Neural cell (in vitro differentiated cells): ENCODE data around the gene SRPX. TPM values are rescaled to one million over a fixed set of nuclear protein-coding genes. Genes with fewer than 3 reads are reported as not detected.

Experiments
- H2AFZ ChIP-seq: fragments of 200-600, 300-800 bp; sonication (generic), shearing (Covaris generic); 2 replicates; pipeline ENCODE4 v1.6.0; 2014; ENCODE audit warnings: low read depth, mild to moderate bottlenecking, antibody characterized with exemption, low read length, moderate library complexity
- H3F3A ChIP-seq: fragments of 200-600 bp; shearing (Covaris generic); 2 replicates; pipeline ENCODE4 v1.6.1; 2016; ENCODE audit warnings: mild to moderate bottlenecking, moderate library complexity, mixed read lengths, antibody characterized with exemption, low read length; ENCODE audit not compliant: insufficient read depth, poor library complexity, severe bottlenecking
- H3K27ac ChIP-seq: fragments of 200-600, 300-800 bp; sonication (generic), shearing (Covaris generic); 2 replicates; pipeline ENCODE4 v1.5.1; 2014; ENCODE audit warnings: mild to moderate bottlenecking, low read length, moderate library complexity
- H3K27me3 ChIP-seq: fragments of 300-800, 200-600 bp; sonication (generic), shearing (Covaris generic); 2 replicates; pipeline ENCODE4 v1.6.0; 2014; ENCODE audit warnings: mild to moderate bottlenecking, low read depth, low read length, moderate library complexity; ENCODE audit not compliant: insufficient read depth
- H3K36me3 ChIP-seq: fragments of 300-800, 200-600 bp; sonication (generic), shearing (Covaris generic); 2 replicates; pipeline ENCODE4 v1.5.1; 2014; ENCODE audit warnings: mild to moderate bottlenecking, antibody characterized with exemption, low read length, moderate library complexity; ENCODE audit not compliant: insufficient read depth
- H3K4me2 ChIP-seq: fragments of 300-800, 200-600 bp; sonication (generic), shearing (Covaris generic); 2 replicates; pipeline ENCODE4 v1.6.0; 2014; ENCODE audit warnings: mild to moderate bottlenecking, low read length
- H3K4me3 ChIP-seq: fragments of 300-800, 200-600 bp; sonication (generic), shearing (Covaris generic); 2 replicates; pipeline ENCODE4 v1.5.1; 2014; ENCODE audit warnings: mild to moderate bottlenecking, low read length, moderate library complexity
- H3K79me2 ChIP-seq: fragments of 200-600 bp; shearing (Covaris generic); replicated peaks from 2 replicates; pipeline ENCODE4 v1.6.0; 2014; ENCODE audit warnings: mild to moderate bottlenecking, low read length, moderate library complexity; ENCODE audit not compliant: insufficient read depth
- H3K9ac ChIP-seq: fragments of 300-800, 200-600 bp; sonication (generic), shearing (Covaris generic); 2 replicates; pipeline ENCODE4 v1.6.1; 2016; ENCODE audit warnings: mild to moderate bottlenecking, low read length, mixed read lengths
- H3K9me2 ChIP-seq: fragments of 200-600 bp; shearing (Covaris generic); 2 replicates; pipeline ENCODE4 v1.6.1; 2016; ENCODE audit warnings: mild to moderate bottlenecking, low read length, mixed read lengths; ENCODE audit not compliant: insufficient read depth
- H3K9me3 ChIP-seq: fragments of 200-600, 300-800 bp; sonication (generic), shearing (Covaris generic); 2 replicates; pipeline ENCODE4 v1.6.1; 2016; ENCODE audit warnings: mild to moderate bottlenecking, mixed run types, low read length, moderate library complexity, mixed read lengths
- H4K20me1 ChIP-seq: fragments of 200-600 bp; shearing (Covaris generic); 2 replicates; pipeline ENCODE4 v1.6.1; 2016; ENCODE audit warnings: mild to moderate bottlenecking, mixed run types; ENCODE audit not compliant: insufficient read depth
- CTCF ChIP-seq: fragments of 450-650 bp; IDR thresholded peaks from 2 replicates; pipeline ENCODE4 v1.5.1; 2014; ENCODE audit warnings: antibody characterized with exemption, mild to moderate bottlenecking, moderate library complexity; ENCODE audit not compliant: poor library complexity, severe bottlenecking
- EP300 ChIP-seq: fragments of 450-650 bp; conservative IDR thresholded peaks from 2 replicates; pipeline ENCODE4 v1.6.1; 2014; ENCODE audit warnings: antibody characterized with exemption, mild to moderate bottlenecking, moderate library complexity; ENCODE audit not compliant: poor library complexity, severe bottlenecking
- EZH2 ChIP-seq: fragments of 200-600, 300-800 bp; shearing (Covaris generic), sonication (generic); IDR thresholded peaks from 2 replicates; pipeline ENCODE4 v1.6.1; 2014; ENCODE audit warnings: antibody characterized with exemption, low read length, borderline replicate concordance, mild to moderate bottlenecking; ENCODE audit not compliant: insufficient read depth, poor library complexity, severe bottlenecking
- MXI1 ChIP-seq: fragments of 450-650 bp; conservative IDR thresholded peaks from 2 replicates; pipeline ENCODE4 v1.6.1; 2014; ENCODE audit warnings: antibody characterized with exemption, mild to moderate bottlenecking; ENCODE audit not compliant: poor library complexity, severe bottlenecking
- POLR2AphosphoS5 ChIP-seq: IDR thresholded peaks from 2 replicates; pipeline ENCODE4 v1.6.1; 2012
- RAD21 ChIP-seq: fragments of 450-650 bp; conservative IDR thresholded peaks from 2 replicates; pipeline ENCODE4 v1.6.1; 2014; ENCODE audit warnings: antibody characterized with exemption, mild to moderate bottlenecking, moderate library complexity
- REST ChIP-seq: IDR thresholded peaks from 2 replicates; pipeline ENCODE4 v1.6.1; 2012; ENCODE audit warnings: borderline replicate concordance
- SMC3 ChIP-seq: fragments of 450-650 bp; conservative IDR thresholded peaks from 2 replicates; pipeline ENCODE4 v1.6.1; 2014; ENCODE audit warnings: antibody characterized with exemption, mild to moderate bottlenecking, moderate library complexity; ENCODE audit not compliant: poor library complexity
- TAF1 ChIP-seq: IDR thresholded peaks from 2 replicates; pipeline ENCODE4 v1.6.1; 2012; ENCODE audit warnings: low read depth
- polyA plus RNA-seq: library from polyadenylated mRNA; depleted of rRNA; stranded (reverse); fragments of >200 nt; gene quantifications from 2 replicates; pipeline ENCODE4 v1.2.3, GENCODE V29; 2014

Gene SRPX
- polyA plus RNA-seq, 1 donor from 2014 or later, result 0.52 TPM

GRCh38 chrX:38099688-38100087 is 121.0 kb downstream of the SRPX start:
- Histone ChIP-seq H3K9me3 (no peaks in the 10 kb centered on the region), H3K79me2 (no peaks in the 10 kb centered on the region), H3K27ac (no peak overlapping the region), H3K4me3 (no peak overlapping the region), H4K20me1 (no peaks in the 10 kb centered on the region), H3K4me2 (no peak overlapping the region), H3K27me3 (no peaks in the 10 kb centered on the region), H3F3A (no peaks in the 10 kb centered on the region), H3K36me3 (no peaks in the 10 kb centered on the region), H3K9me2 (no peaks in the 10 kb centered on the region), H3K9ac (no peak overlapping the region), H2AFZ (no peak overlapping the region)
- no peak for TF ChIP-seq EZH2
- no peak for TF ChIP-seq POLR2AphosphoS5
- TF ChIP-seq SMC3, result no peak
- TF ChIP-seq CTCF, result no peak
- no peak for TF ChIP-seq REST
- TF ChIP-seq TAF1, result no peak
- TF ChIP-seq MXI1, result no peak
- no peak for TF ChIP-seq RAD21
- no peak for TF ChIP-seq EP300

Other genes starting within 250 kb of the SRPX start
- gene SYTL5, start 214.3 kb downstream of the SRPX start, polyA plus RNA-seq, result 0.80 and 1.0 TPM in 2 replicates
- gene RPGR, start 106.6 kb upstream of the SRPX start, polyA plus RNA-seq, result 2.8 and 6.5 TPM in 2 replicates
- gene OTC, start 131.7 kb upstream of the SRPX start, polyA plus RNA-seq, result not detected in 2 replicates